K562 (cell line): ENCODE measurements around the gene G6PC1. TPM values are rescaled to one million over a fixed set of nuclear protein-coding genes. Genes with fewer than 3 reads are reported as not detected.

ENCODE experiments used
- CAMTA2 ChIP-seq: fragments of 250-450 bp; sonication (Bioruptor Pico); conservative IDR thresholded peaks from 2 replicates; pipeline ENCODE4 v1.5.1; 2022
- COPS2 ChIP-seq: fragments of 450-650 bp; conservative IDR thresholded peaks from 2 replicates; pipeline ENCODE4 v1.6.1; 2016; ENCODE audit warnings: mild to moderate bottlenecking, moderate library complexity
- CTBP1 ChIP-seq: fragments of 450-650 bp; IDR thresholded peaks from 2 replicates; pipeline ENCODE4 v1.6.1; 2016; ENCODE audit warnings: borderline replicate concordance
- ETS2 ChIP-seq: IDR thresholded peaks from 2 replicates; pipeline ENCODE4 v1.6.1; 2016; ENCODE audit warnings: borderline replicate concordance, missing genetic modification characterization, mild to moderate bottlenecking, moderate library complexity, missing compliant biosample characterization; ENCODE audit not compliant: poor library complexity, severe bottlenecking
- FOXP1 ChIP-seq: sonication (generic); formaldehyde crosslinking; IDR thresholded peaks from 2 replicates; pipeline ENCODE4 v1.8.0; 2022; ENCODE audit warnings: mild to moderate bottlenecking, missing genetic modification reagents
- HIVEP1 ChIP-seq: fragments of 250-450 bp; sonication (Bioruptor Pico); IDR thresholded peaks from 2 replicates; pipeline ENCODE4 v1.4.0; 2020; ENCODE audit warnings: mild to moderate bottlenecking
- MAFK ChIP-seq: IDR thresholded peaks from 2 replicates; pipeline ENCODE4 v1.6.1; 2011; ENCODE audit warnings: low read length, improper control_type of control experiment
- MITF ChIP-seq: IDR thresholded peaks from 2 replicates; pipeline ENCODE4 v1.6.1; 2014; ENCODE audit warnings: antibody characterized with exemption
- TCFL5 ChIP-seq: fragments of 250-450 bp; sonication (Bioruptor Pico); conservative IDR thresholded peaks from 2 replicates; pipeline ENCODE4 v1.6.1; 2021; ENCODE audit warnings: mild to moderate bottlenecking, moderate library complexity, matching md5 sums
- THAP7 ChIP-seq: fragments of 250-450 bp; sonication (Bioruptor Pico); IDR thresholded peaks from 2 replicates; pipeline ENCODE4 v1.5.0; 2021
- ZNF41 ChIP-seq: fragments of 250-450 bp; sonication (Bioruptor Pico); conservative IDR thresholded peaks from 2 replicates; pipeline ENCODE4 v1.4.0; 2020; ENCODE audit warnings: mild to moderate bottlenecking
- polyA plus RNA-seq, 8 experiments: library from polyadenylated mRNA; depleted of rRNA in 4 of 8; stranded (reverse) in 5 of 8; unstranded in 3 of 8; fragments of >200 nt; fragmentation: Nextera tagmentation in 2 of 8; fragmentation: Illumina TruSeq in 1 of 8; extraction: Ambion mirVana in 2 of 8; extraction: Trizol in 1 of 8; gene quantifications; 2 replicates each; pipeline versions ENCODE4 v1.2.1 to v1.2.3, GENCODE V29; 2011 to 2014; ENCODE audit warnings: inconsistent platforms in 1 of 8, missing spikeins in 1 of 8
- total RNA-seq, 7 experiments: library from RNA; depleted of rRNA in 6 of 7; stranded (reverse); fragments of >200 nt in 6 of 7; fragmentation: Illumina TruSeq in 2 of 7; extraction: Trizol in 2 of 7; gene quantifications; 2 replicates each; pipeline versions ENCODE4 v1.2.1 to v1.2.3, GENCODE V29; 2011 to 2021; ENCODE audit warnings: low replicate concordance in 1 of 7
- TF ChIP-seq, protein P1 (sequence below): fragments of 450-650 bp; formaldehyde crosslinking; conservative IDR thresholded peaks from 2 replicates; pipeline ENCODE4 v1.4.0; 2022; ENCODE audit warnings: mild to moderate bottlenecking, missing genetic modification characterization
- TF ChIP-seq, protein P2 (sequence below): fragments of 450-650 bp; IDR thresholded peaks from 2 replicates; pipeline ENCODE4 v1.6.1; 2016; ENCODE audit warnings: mild to moderate bottlenecking
- TF ChIP-seq, protein P3 (sequence below): fragments of 250-450 bp; sonication (Bioruptor Pico); IDR thresholded peaks from 2 replicates; pipeline ENCODE4 v1.4.0; 2020

Gene G6PC1
- total and polyA plus RNA-seq, 9 of the 15 experiments (the other 6 are each of a cell fraction or from before 2014, with no cell fraction given), result not detected

DNA sequence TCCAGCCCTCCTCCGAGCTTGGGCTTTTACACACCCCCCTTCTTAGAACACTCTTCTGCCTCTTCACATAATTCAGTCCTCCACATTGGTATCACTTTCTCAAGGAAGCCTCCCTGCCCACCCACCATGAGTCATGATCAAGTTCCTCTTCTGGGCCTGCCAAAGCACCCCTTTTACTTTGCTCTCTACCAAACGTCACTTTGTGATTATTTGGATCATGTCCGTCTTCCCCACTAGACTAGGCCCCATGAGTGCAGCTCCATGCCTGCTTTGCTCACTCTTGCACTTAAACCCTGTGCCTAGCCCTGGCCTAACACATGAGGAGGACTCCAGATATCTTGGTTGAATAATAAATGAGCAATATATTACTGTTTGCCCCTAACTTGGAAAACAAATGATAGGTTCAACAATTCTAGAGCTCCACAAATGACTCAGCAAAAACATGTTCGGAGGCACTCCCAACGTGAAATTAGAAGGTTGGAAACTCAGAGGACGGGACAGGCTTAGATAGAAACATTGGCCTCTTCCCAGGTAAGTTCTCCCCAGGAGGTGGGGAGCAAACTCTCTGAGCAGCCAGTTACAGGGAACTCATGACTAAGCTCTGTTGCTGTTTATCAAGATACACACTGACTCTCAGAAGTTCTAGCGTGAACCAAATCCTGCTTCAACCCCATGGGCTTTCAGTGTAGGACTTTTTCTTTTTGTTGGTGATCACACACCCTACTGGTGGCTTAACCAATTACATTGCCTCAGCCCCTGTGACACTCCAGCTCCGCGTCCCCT lies 28.3 kb downstream of the G6PC1 start (continued):
- no peak for TF ChIP-seq ZNF41 (CRISPR knock-in tag)
- peak; percentile 85 for TF ChIP-seq MITF
- TF ChIP-seq ETS2, result no peak
- TF ChIP-seq THAP7 (CRISPR knock-in tag), result no peak
- TF ChIP-seq CTBP1, result peak; percentile 76
- TF ChIP-seq HIVEP1 (CRISPR knock-in tag), result no peak
- TF ChIP-seq COPS2, result no peak
- TF ChIP-seq, protein P1, sequence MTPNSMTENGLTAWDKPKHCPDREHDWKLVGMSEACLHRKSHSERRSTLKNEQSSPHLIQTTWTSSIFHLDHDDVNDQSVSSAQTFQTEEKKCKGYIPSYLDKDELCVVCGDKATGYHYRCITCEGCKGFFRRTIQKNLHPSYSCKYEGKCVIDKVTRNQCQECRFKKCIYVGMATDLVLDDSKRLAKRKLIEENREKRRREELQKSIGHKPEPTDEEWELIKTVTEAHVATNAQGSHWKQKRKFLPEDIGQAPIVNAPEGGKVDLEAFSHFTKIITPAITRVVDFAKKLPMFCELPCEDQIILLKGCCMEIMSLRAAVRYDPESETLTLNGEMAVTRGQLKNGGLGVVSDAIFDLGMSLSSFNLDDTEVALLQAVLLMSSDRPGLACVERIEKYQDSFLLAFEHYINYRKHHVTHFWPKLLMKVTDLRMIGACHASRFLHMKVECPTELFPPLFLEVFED (CRISPR knock-in tag), result no peak
- TF ChIP-seq, protein P2, sequence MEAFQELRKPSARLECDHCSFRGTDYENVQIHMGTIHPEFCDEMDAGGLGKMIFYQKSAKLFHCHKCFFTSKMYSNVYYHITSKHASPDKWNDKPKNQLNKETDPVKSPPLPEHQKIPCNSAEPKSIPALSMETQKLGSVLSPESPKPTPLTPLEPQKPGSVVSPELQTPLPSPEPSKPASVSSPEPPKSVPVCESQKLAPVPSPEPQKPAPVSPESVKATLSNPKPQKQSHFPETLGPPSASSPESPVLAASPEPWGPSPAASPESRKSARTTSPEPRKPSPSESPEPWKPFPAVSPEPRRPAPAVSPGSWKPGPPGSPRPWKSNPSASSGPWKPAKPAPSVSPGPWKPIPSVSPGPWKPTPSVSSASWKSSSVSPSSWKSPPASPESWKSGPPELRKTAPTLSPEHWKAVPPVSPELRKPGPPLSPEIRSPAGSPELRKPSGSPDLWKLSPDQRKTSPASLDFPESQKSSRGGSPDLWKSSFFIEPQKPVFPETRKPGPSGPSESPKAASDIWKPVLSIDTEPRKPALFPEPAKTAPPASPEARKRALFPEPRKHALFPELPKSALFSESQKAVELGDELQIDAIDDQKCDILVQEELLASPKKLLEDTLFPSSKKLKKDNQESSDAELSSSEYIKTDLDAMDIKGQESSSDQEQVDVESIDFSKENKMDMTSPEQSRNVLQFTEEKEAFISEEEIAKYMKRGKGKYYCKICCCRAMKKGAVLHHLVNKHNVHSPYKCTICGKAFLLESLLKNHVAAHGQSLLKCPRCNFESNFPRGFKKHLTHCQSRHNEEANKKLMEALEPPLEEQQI, result no peak
- TF ChIP-seq, protein P3, sequence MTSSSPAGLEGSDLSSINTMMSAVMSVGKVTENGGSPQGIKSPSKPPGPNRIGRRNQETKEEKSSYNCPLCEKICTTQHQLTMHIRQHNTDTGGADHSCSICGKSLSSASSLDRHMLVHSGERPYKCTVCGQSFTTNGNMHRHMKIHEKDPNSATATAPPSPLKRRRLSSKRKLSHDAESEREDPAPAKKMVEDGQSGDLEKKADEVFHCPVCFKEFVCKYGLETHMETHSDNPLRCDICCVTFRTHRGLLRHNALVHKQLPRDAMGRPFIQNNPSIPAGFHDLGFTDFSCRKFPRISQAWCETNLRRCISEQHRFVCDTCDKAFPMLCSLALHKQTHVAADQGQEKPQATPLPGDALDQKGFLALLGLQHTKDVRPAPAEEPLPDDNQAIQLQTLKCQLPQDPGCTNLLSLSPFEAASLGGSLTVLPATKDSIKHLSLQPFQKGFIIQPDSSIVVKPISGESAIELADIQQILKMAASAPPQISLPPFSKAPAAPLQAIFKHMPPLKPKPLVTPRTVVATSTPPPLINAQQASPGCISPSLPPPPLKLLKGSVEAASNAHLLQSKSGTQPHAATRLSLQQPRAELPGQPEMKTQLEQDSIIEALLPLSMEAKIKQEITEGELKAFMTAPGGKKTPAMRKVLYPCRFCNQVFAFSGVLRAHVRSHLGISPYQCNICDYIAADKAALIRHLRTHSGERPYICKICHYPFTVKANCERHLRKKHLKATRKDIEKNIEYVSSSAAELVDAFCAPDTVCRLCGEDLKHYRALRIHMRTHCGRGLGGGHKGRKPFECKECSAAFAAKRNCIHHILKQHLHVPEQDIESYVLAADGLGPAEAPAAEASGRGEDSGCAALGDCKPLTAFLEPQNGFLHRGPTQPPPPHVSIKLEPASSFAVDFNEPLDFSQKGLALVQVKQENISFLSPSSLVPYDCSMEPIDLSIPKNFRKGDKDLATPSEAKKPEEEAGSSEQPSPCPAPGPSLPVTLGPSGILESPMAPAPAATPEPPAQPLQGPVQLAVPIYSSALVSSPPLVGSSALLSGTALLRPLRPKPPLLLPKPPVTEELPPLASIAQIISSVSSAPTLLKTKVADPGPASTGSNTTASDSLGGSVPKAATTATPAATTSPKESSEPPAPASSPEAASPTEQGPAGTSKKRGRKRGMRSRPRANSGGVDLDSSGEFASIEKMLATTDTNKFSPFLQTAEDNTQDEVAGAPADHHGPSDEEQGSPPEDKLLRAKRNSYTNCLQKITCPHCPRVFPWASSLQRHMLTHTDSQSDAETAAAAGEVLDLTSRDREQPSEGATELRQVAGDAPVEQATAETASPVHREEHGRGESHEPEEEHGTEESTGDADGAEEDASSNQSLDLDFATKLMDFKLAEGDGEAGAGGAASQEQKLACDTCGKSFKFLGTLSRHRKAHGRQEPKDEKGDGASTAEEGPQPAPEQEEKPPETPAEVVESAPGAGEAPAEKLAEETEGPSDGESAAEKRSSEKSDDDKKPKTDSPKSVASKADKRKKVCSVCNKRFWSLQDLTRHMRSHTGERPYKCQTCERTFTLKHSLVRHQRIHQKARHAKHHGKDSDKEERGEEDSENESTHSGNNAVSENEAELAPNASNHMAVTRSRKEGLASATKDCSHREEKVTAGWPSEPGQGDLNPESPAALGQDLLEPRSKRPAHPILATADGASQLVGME (CRISPR knock-in tag), result no peak
- TF ChIP-seq FOXP1, result no peak
- TF ChIP-seq MAFK, result peak; percentile 93
- TF ChIP-seq CAMTA2 (CRISPR knock-in tag), result no peak
- TF ChIP-seq TCFL5 (CRISPR knock-in tag), result no peak
